ENCODE data around the gene CASP7. TPM values are rescaled to one million over a fixed set of nuclear protein-coding genes. Genes with fewer than 3 reads are reported as not detected.

Gene CASP7
- total RNA-seq, 4 donors from 2014 or later, result 47.9 to 144 (median 103) TPM

- peak overlapping the region; percentile 85 to 100 (median 98) for H3K27ac ChIP-seq
- peak overlapping the region; percentile 76 to 100 (median 82) for H3K4me3 ChIP-seq
- DNase-seq, result peak; percentile 42 to 78 (median 73)
- TF ChIP-seq POLR2A (IDR thresholded peaks at IDR 0.05) (peak; percentile 42 to 65), CTCF (IDR thresholded peaks at IDR 0.05) (no peak)
- H3K36me3 ChIP-seq, result no peaks in the 10 kb centered on the region
- H3K4me1 ChIP-seq, result peaks cover 0 to 17% (median 7%) of the 10 kb centered on the region in 4 donors
- H3K9me3 ChIP-seq, result no peaks in the 10 kb centered on the region
- H3K27me3 ChIP-seq, result no peaks in the 10 kb centered on the region
These were observed 739 bp downstream of the CASP7 start for GRCh38 chr10:113680190-113681111.

- Histone ChIP-seq H3K4me3 (peak overlapping the region in 1 of 4 donors; percentile 86), H3K9me3 (no peaks in the 10 kb centered on the region), H3K36me3 (no peaks in the 10 kb centered on the region), H3K27me3 (no peaks in the 10 kb centered on the region), H3K4me1 (peaks cover 0 to 17% (median 7%) of the 10 kb centered on the region in 4 donors), H3K27ac (peak overlapping the region; percentile 85 to 100 (median 98))
- no peak for DNase-seq
- no peak for TF ChIP-seq CTCF (IDR thresholded peaks at IDR 0.05)
- TF ChIP-seq POLR2A (IDR thresholded peaks at IDR 0.05), result no peak
These were observed 2.1 kb downstream of the CASP7 start for GRCh38 chr10:113681533-113682470.

- no peak overlapping the region for H3K27ac ChIP-seq
- no peaks in the 10 kb centered on the region for H3K9me3 ChIP-seq
- no peak overlapping the region for H3K4me3 ChIP-seq
- no peaks in the 10 kb centered on the region for H3K27me3 ChIP-seq
- H3K4me1 ChIP-seq, result peaks cover 0 to 17% (median 7%) of the 10 kb centered on the region in 4 donors
- DNase-seq, result no peak
- no peaks in the 10 kb centered on the region for H3K36me3 ChIP-seq
- TF ChIP-seq CTCF (IDR thresholded peaks at IDR 0.05) (no peak), POLR2A (IDR thresholded peaks at IDR 0.05) (no peak)
These were observed 3.6 kb downstream of the CASP7 start for GRCh38 chr10:113683300-113683699.

- H3K27ac ChIP-seq, result peak overlapping the region in 2 of 4 donors; percentile 52 to 55
These were observed 6.3 kb downstream of the CASP7 start for GRCh38 chr10:113686028-113686427.

More at GRCh38 chr10:113686028-113686427, 6.3 kb downstream of the CASP7 start:
- no peak overlapping the region for H3K4me3 ChIP-seq
- no peaks in the 10 kb centered on the region for H3K9me3 ChIP-seq
- no peaks in the 10 kb centered on the region for H3K27me3 ChIP-seq
- TF ChIP-seq POLR2A (IDR thresholded peaks at IDR 0.05) (no peak), CTCF (IDR thresholded peaks at IDR 0.05) (no peak)
- peaks cover 0 to 14% (median 6%) of the 10 kb centered on the region in 4 donors for H3K4me1 ChIP-seq
- no peaks in the 10 kb centered on the region for H3K36me3 ChIP-seq
- DNase-seq, result no peak

All from Peyer's patch (tissue), 4 donors.